Measurements from ENCODE around the gene CEP164.

CEP164 gene

GRCh38 chr11:117366875-117367274 is 39.2 kb downstream of the CEP164 start:
- no peak for DNase-seq (ENCODE audit: low spot score)
- no peak for TF ChIP-seq CTCF (IDR thresholded peaks at IDR 0.05; ENCODE audit: extremely low read depth, insufficient read depth, missing control alignments)
- in situ Hi-C loops (cut with MboI; ENCODE audit: low pct_unique_long_range_greater_than_20kb, low sequenced_read_pairs, unreplicated experiment) = no loop called here

GRCh38 chr11:117369534-117369933 is 41.9 kb downstream of the CEP164 start:
- in situ Hi-C loops (cut with MboI; ENCODE audit: low pct_unique_long_range_greater_than_20kb, low sequenced_read_pairs, unreplicated experiment) = no loop called here
- no peak for TF ChIP-seq CTCF (IDR thresholded peaks at IDR 0.05; ENCODE audit: extremely low read depth, insufficient read depth, missing control alignments)
- DNase-seq (ENCODE audit: low spot score) = no peak

- no peak for TF ChIP-seq CTCF (IDR thresholded peaks at IDR 0.05; ENCODE audit: extremely low read depth, insufficient read depth, missing control alignments)
- in situ Hi-C loops (cut with MboI; ENCODE audit: low pct_unique_long_range_greater_than_20kb, low sequenced_read_pairs, unreplicated experiment) = no loop called here
- DNase-seq (ENCODE audit: low spot score) = no peak
Observed at GRCh38 chr11:117371453-117371852, 43.8 kb downstream of the CEP164 start.

- in situ Hi-C loops (cut with MboI; ENCODE audit: low pct_unique_long_range_greater_than_20kb, low sequenced_read_pairs, unreplicated experiment) = no loop called here
Observed at GRCh38 chr11:117374316-117375055, 46.8 kb downstream of the CEP164 start.

GRCh38 chr11:117375960-117376359 is 48.3 kb downstream of the CEP164 start:
- in situ Hi-C loops (cut with MboI; ENCODE audit: low pct_unique_long_range_greater_than_20kb, low sequenced_read_pairs, unreplicated experiment) = no loop called here
- DNase-seq (ENCODE audit: low spot score) = no peak
- TF ChIP-seq CTCF (IDR thresholded peaks at IDR 0.05; ENCODE audit: extremely low read depth, insufficient read depth, missing control alignments) = no peak

More at GRCh38 chr11:117374316-117375055, 46.8 kb downstream of the CEP164 start:
- TF ChIP-seq CTCF (IDR thresholded peaks at IDR 0.05; ENCODE audit: extremely low read depth, insufficient read depth, missing control alignments) = no peak
- DNase-seq (ENCODE audit: low spot score) = no peak

GRCh38 chr11:117376517-117376916 is 48.9 kb downstream of the CEP164 start:
- DNase-seq (ENCODE audit: low spot score) = no peak
- TF ChIP-seq CTCF (IDR thresholded peaks at IDR 0.05; ENCODE audit: extremely low read depth, insufficient read depth, missing control alignments) = no peak
- in situ Hi-C loops (cut with MboI; ENCODE audit: low pct_unique_long_range_greater_than_20kb, low sequenced_read_pairs, unreplicated experiment) = no loop called here

Data from GM13977 (cell line).